ENCODE measurements around the gene ATP6V1A. TPM values are rescaled to one million over a fixed set of nuclear protein-coding genes. Genes with fewer than 3 reads are reported as not detected.

ATP6V1A gene
- total RNA-seq, 1 experiment from 2014 or later: 43.8 TPM

GRCh38 chr3:113783463-113783862 lies 36.6 kb downstream of the ATP6V1A start:
- H3K9ac ChIP-seq (ENCODE audit: low read length): no peak overlapping the region
- no TSS peak for BruUV-seq (replicated peaks)
- DNase-seq (no peak), ATAC-seq (no peak)
- no peak overlapping the region for H3K4me3 ChIP-seq (ENCODE audit: low read length)
- CTCF ChIA-PET: no interaction called here
- no peak overlapping the region for H2AFZ ChIP-seq (ENCODE audit: low read length)
- POLR2A ChIA-PET (ENCODE audit: unreplicated experiment): interaction anchor here (0.6 kb wide), 1 partner anchor 150 kb away, joined by 3 read pairs; no protein-coding TSS in a partner anchor
- H3F3A ChIP-seq (ENCODE audit: low read length, unreplicated experiment): no peaks in the 10 kb centered on the region
- no peaks in the 10 kb centered on the region for H3K9me2 ChIP-seq (replicated peaks; ENCODE audit: low read length)
- intact Hi-C loops (cut with micrococcal nuclease): no loop called here
- no peaks in the 10 kb centered on the region for H3K79me2 ChIP-seq (ENCODE audit: low read length)
- no peaks in the 10 kb centered on the region for H4K20me1 ChIP-seq (ENCODE audit: low read length)
- peaks cover 7% of the 10 kb centered on the region; the same call in 1 of the 2 replicates for H3K36me3 ChIP-seq (ENCODE audit: low read depth, low read length)
- H3K9me3 ChIP-seq (ENCODE audit: low read length): no peaks in the 10 kb centered on the region
- H3K4me2 ChIP-seq (ENCODE audit: low read length): no peak overlapping the region
- TF ChIP-seq EZH2phosphoT487 (IDR thresholded peaks at IDR 0.05; ENCODE audit: borderline replicate concordance, low read length) (no peak), EZH2 (IDR thresholded peaks at IDR 0.05; ENCODE audit: low read length, unreplicated experiment) (no peak)
- TF ChIP-seq, protein P1, sequence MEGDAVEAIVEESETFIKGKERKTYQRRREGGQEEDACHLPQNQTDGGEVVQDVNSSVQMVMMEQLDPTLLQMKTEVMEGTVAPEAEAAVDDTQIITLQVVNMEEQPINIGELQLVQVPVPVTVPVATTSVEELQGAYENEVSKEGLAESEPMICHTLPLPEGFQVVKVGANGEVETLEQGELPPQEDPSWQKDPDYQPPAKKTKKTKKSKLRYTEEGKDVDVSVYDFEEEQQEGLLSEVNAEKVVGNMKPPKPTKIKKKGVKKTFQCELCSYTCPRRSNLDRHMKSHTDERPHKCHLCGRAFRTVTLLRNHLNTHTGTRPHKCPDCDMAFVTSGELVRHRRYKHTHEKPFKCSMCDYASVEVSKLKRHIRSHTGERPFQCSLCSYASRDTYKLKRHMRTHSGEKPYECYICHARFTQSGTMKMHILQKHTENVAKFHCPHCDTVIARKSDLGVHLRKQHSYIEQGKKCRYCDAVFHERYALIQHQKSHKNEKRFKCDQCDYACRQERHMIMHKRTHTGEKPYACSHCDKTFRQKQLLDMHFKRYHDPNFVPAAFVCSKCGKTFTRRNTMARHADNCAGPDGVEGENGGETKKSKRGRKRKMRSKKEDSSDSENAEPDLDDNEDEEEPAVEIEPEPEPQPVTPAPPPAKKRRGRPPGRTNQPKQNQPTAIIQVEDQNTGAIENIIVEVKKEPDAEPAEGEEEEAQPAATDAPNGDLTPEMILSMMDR (conservative IDR thresholded peaks at IDR 0.05; ENCODE audit: low read depth, low read length): no peak
- no peak overlapping the region for H3K27ac ChIP-seq (ENCODE audit: low read length)
- no peaks in the 10 kb centered on the region for H3K27me3 ChIP-seq (ENCODE audit: low read length)
- no peaks in the 10 kb centered on the region for H3K4me1 ChIP-seq (ENCODE audit: insufficient read depth, low read length)

- no peak overlapping the region for H2AFZ ChIP-seq (ENCODE audit: low read length)
- ChIA-PET CTCF (no interaction called here), POLR2A (ENCODE audit: unreplicated experiment) (interaction anchor here (0.6 kb wide), 1 partner anchor 151 kb away, joined by 3 read pairs; no protein-coding TSS in a partner anchor)
- H3K9ac ChIP-seq (ENCODE audit: low read length): no peak overlapping the region
- no peaks in the 10 kb centered on the region for H3K9me3 ChIP-seq (ENCODE audit: low read length)
- H3K4me1 ChIP-seq (ENCODE audit: insufficient read depth, low read length): no peaks in the 10 kb centered on the region
- no peak overlapping the region for H3K4me2 ChIP-seq (ENCODE audit: low read length)
- no peak overlapping the region for H3K4me3 ChIP-seq (ENCODE audit: low read length)
- TF ChIP-seq, protein P1 (conservative IDR thresholded peaks at IDR 0.05; ENCODE audit: low read depth, low read length): no peak
- TF ChIP-seq EZH2phosphoT487 (IDR thresholded peaks at IDR 0.05; ENCODE audit: borderline replicate concordance, low read length): no peak
- TF ChIP-seq EZH2 (IDR thresholded peaks at IDR 0.05; ENCODE audit: low read length, unreplicated experiment): no peak
- H3K36me3 ChIP-seq (ENCODE audit: low read depth, low read length): peaks cover 7% of the 10 kb centered on the region; the same call in 1 of the 2 replicates
- H4K20me1 ChIP-seq (ENCODE audit: low read length): no peaks in the 10 kb centered on the region
- H3K27ac ChIP-seq (ENCODE audit: low read length): no peak overlapping the region
- no TSS peak for BruUV-seq (replicated peaks)
- no peaks in the 10 kb centered on the region for H3K9me2 ChIP-seq (replicated peaks; ENCODE audit: low read length)
- no peaks in the 10 kb centered on the region for H3K79me2 ChIP-seq (ENCODE audit: low read length)
- no peaks in the 10 kb centered on the region for H3K27me3 ChIP-seq (ENCODE audit: low read length)
- ATAC-seq (no peak), DNase-seq (no peak)
- no peaks in the 10 kb centered on the region for H3F3A ChIP-seq (ENCODE audit: low read length, unreplicated experiment)
- intact Hi-C loops (cut with micrococcal nuclease): no loop called here
These were observed 37.1 kb downstream of the ATP6V1A start for GRCh38 chr3:113783980-113784379.

DNA sequence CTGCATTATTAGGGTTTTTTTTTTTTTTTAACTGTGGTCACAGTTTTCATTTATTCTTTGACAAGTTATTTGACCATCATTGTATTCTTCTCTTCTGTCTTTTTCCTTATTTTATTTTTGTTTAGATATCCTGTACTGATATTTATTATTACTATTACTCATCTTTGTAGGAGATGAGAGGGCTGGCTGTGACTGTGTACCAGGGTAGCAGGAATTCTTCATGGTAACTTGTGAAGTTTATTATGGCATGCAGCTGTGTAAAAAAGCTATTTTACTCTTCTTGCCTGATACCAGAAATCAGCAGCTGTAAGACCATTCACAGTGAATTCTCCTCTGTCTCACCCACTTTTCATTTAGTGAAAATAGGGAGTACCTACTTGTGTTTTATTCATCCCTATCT lies 44.5 kb downstream of the ATP6V1A start:
- CTCF ChIA-PET: no interaction called here
- Histone ChIP-seq H3K9ac (ENCODE audit: low read length) (no peak overlapping the region), H3K9me3 (ENCODE audit: low read length) (no peaks in the 10 kb centered on the region), H3K27me3 (ENCODE audit: low read length) (no peaks in the 10 kb centered on the region), H3K36me3 (ENCODE audit: low read depth, low read length) (peaks cover 13% of the 10 kb centered on the region), H3K79me2 (ENCODE audit: low read length) (no peaks in the 10 kb centered on the region), H3K4me3 (ENCODE audit: low read length) (no peak overlapping the region), H3F3A (ENCODE audit: low read length, unreplicated experiment) (no peaks in the 10 kb centered on the region), H3K9me2 (replicated peaks; ENCODE audit: low read length) (no peaks in the 10 kb centered on the region), H3K27ac (ENCODE audit: low read length) (no peak overlapping the region), H4K20me1 (ENCODE audit: low read length) (no peaks in the 10 kb centered on the region), H3K4me1 (ENCODE audit: insufficient read depth, low read length) (no peaks in the 10 kb centered on the region), H3K4me2 (ENCODE audit: low read length) (no peak overlapping the region), H2AFZ (ENCODE audit: low read length) (no peak overlapping the region)
- TF ChIP-seq EZH2phosphoT487 (IDR thresholded peaks at IDR 0.05; ENCODE audit: borderline replicate concordance, low read length): no peak
- TF ChIP-seq EZH2 (IDR thresholded peaks at IDR 0.05; ENCODE audit: low read length, unreplicated experiment): no peak
- TF ChIP-seq, protein P1 (conservative IDR thresholded peaks at IDR 0.05; ENCODE audit: low read depth, low read length): no peak
- POLR2A ChIA-PET (ENCODE audit: unreplicated experiment): interaction anchor here (0.6 to 0.7 kb wide), 2 partner anchors 64 to 80 kb away, joined by 5 to 17 read pairs; no protein-coding TSS in a partner anchor
- no peak for ATAC-seq
- DNase-seq: no peak
- no TSS peak for BruUV-seq (replicated peaks)
- intact Hi-C loops (cut with micrococcal nuclease): no loop called here

Measured in PC-3 (cell line).